T-cell (primary cell): ENCODE data around the gene C2orf66. TPM values are rescaled to one million over a fixed set of nuclear protein-coding genes. Genes with fewer than 3 reads are reported as not detected.

Experiments used
- ATAC-seq, 4 experiments: fragments of 200-7000 bp in 3 of 4; fragments of 150-1000 bp in 1 of 4; cut with Tn5 transposase; replicated peaks in 1 of 4; 1 replicate in 3 of 4; 2 replicates in 1 of 4; pipeline ENCODE4 v1.10.0; 2021; ENCODE audit warnings: moderate library complexity in 3 of 4, mild to moderate bottlenecking in 2 of 4, moderate number of reproducible peaks in 1 of 4
- CTCF ChIA-PET, 2 donors: fragments of 300-600 bp; sonication (Branson Sonifier 250); formaldehyde crosslinking; loops; one replicate each; lab custom pipeline; 2022; ENCODE audit warnings: antibody characterized with exemption in 2 of 2; lab: Charles Lee
- POLR2A ChIA-PET, 2 donors: fragments of 300-600 bp; sonication (Branson Sonifier 250); formaldehyde crosslinking; loops; one replicate each; lab custom pipeline; 2022; ENCODE audit warnings: antibody characterized with exemption in 2 of 2; lab: Charles Lee
- DNase-seq, 35 experiments: peaks; one replicate each; pipeline versions ENCODE4 v3.0.0 to v3.0.0-alpha.2; 2013 to 2023
- H3K27ac ChIP-seq: one replicate; pipeline ENCODE4 v1.5.1; 2013; ENCODE audit warnings: low read length
- H3K27me3 ChIP-seq, 2 experiments: replicated peaks in 1 of 2; 1 replicate in 1 of 2; 2 replicates in 1 of 2; pipeline versions ENCODE4 v1.6.1 to v1.7.0; 2013; ENCODE audit warnings: low read length in 1 of 2, mixed read lengths in 1 of 2; ENCODE audit not compliant: control insufficient read depth in 2 of 2, insufficient read depth in 2 of 2; ENCODE audit errors: extremely low read depth in 1 of 2
- H3K36me3 ChIP-seq, 2 donors: 1 replicate in 1 of 2; 2 replicates in 1 of 2; pipeline versions ENCODE4 v1.6.1 to v1.7.0; 2013; ENCODE audit warnings: low read length in 1 of 2; ENCODE audit not compliant: control insufficient read depth in 2 of 2, insufficient read depth in 1 of 2; ENCODE audit errors: extremely low read depth in 1 of 2
- H3K4me1 ChIP-seq, 2 experiments: 1 replicate in 1 of 2; 2 replicates in 1 of 2; pipeline versions ENCODE4 v1.6.1 to v1.7.0; 2013; ENCODE audit warnings: low read length in 2 of 2, mixed read lengths in 1 of 2; ENCODE audit not compliant: insufficient read depth in 2 of 2, control insufficient read depth in 1 of 2; ENCODE audit errors: extremely low read depth in 1 of 2
- H3K4me3 ChIP-seq, 2 donors: 1 replicate in 1 of 2; 2 replicates in 1 of 2; pipeline versions ENCODE4 v1.5.1 to v1.7.0; 2013; ENCODE audit warnings: mild to moderate bottlenecking in 2 of 2, low read length in 1 of 2, moderate library complexity in 1 of 2; ENCODE audit not compliant: control insufficient read depth in 1 of 2; ENCODE audit errors: extremely low read depth in 1 of 2
- H3K9me3 ChIP-seq: 2 replicates; pipeline ENCODE4 v1.7.0; 2013
- H3K27ac Mint-ChIP-seq, 2 donors: one replicate each; pipeline ENCODE4 v1.8.0; 2020 to 2021; ENCODE audit warnings: mild to moderate bottlenecking in 2 of 2, mixed read lengths in 2 of 2
- H3K27me3 Mint-ChIP-seq, 2 donors: one replicate each; pipeline ENCODE4 v1.8.0; 2021 to 2022; ENCODE audit warnings: mixed read lengths in 2 of 2
- H3K36me3 Mint-ChIP-seq: one replicate; pipeline ENCODE4 v1.8.0; 2021; ENCODE audit warnings: mixed read lengths
- H3K4me1 Mint-ChIP-seq, 3 donors: one replicate each; pipeline ENCODE4 v1.8.0; 2020 to 2022; ENCODE audit warnings: mixed read lengths in 3 of 3, mild to moderate bottlenecking in 1 of 3
- H3K4me3 Mint-ChIP-seq, 3 donors: one replicate each; pipeline ENCODE4 v1.8.0; 2020 to 2022; ENCODE audit warnings: mild to moderate bottlenecking in 3 of 3, mixed read lengths in 3 of 3, moderate library complexity in 3 of 3
- H3K9me3 Mint-ChIP-seq, 3 donors: one replicate each; pipeline ENCODE4 v1.8.0; 2020 to 2022; ENCODE audit warnings: mixed read lengths in 3 of 3
- WGBS: methylation state at CpG from one replicate; pipeline ENCODE4 v1.1.5; 2013; ENCODE audit warnings: missing lambda C conversion rate; ENCODE audit not compliant: insufficient coverage; 5-methylcytosine and 5-hydroxymethylcytosine counted together
- total RNA-seq, 35 experiments: library from RNA in 6 of 35; stranded (reverse) in 6 of 35; fragments of 120-200 nt in 1 of 35; gene quantifications; one replicate each; pipeline versions ENCODE4 v1.2.1 to v1.2.4 and lab custom pipeline; 2013 to 2026

The C2orf66 gene
- total RNA-seq, 5 donors from 2014 or later (not counting 1 experiment from before 2014, with no cell fraction given) = not detected

GRCh38 chr2:196823750-196824522 is 14.8 kb upstream of the C2orf66 start:
- DNase-seq = no peak
- no peak overlapping the region for H3K4me3 Mint-ChIP-seq
- POLR2A ChIA-PET = no interaction called here

GRCh38 chr2:196821195-196821594 is 12.0 kb upstream of the C2orf66 start:
- ChIA-PET POLR2A (no interaction called here), CTCF (interaction anchor here in 1 of 2 donors (0.6 kb wide), 1 partner anchor 1476 kb away, joined by 3 read pairs; no protein-coding TSS in a partner anchor)
- no peaks in the 10 kb centered on the region for H3K4me1 Mint-ChIP-seq

More at GRCh38 chr2:196823750-196824522, 14.8 kb upstream of the C2orf66 start:
- Mint-ChIP-seq H3K4me1 (peaks cover 0 to 2% (median 0%) of the 10 kb centered on the region in 3 donors), H3K9me3 (peaks cover 5 to 12% (median 8%) of the 10 kb centered on the region in 3 donors), H3K27ac (no peak overlapping the region), H3K36me3 (no peaks in the 10 kb centered on the region), H3K27me3 (peaks cover 9 to 20% of the 10 kb centered on the region in 2 donors)
- Histone ChIP-seq H3K36me3 (no peaks in the 10 kb centered on the region), H3K27ac (no peak overlapping the region), H3K27me3 (peaks cover 0 to 6% of the 10 kb centered on the region in 2 experiments), H3K4me1 (peaks cover 0 to 2% of the 10 kb centered on the region in 2 experiments), H3K4me3 (no peak overlapping the region), H3K9me3 (no peaks in the 10 kb centered on the region)
- ATAC-seq = no peak
- CTCF ChIA-PET = no interaction called here

GRCh38 chr2:196808083-196808665 is 981 bp downstream of the C2orf66 start:
- Histone ChIP-seq H3K27ac (no peak overlapping the region), H3K27me3 (peaks cover 0 to 8% of the 10 kb centered on the region in 2 experiments), H3K9me3 (no peaks in the 10 kb centered on the region), H3K4me1 (no peaks in the 10 kb centered on the region), H3K4me3 (no peak overlapping the region), H3K36me3 (no peaks in the 10 kb centered on the region)
- POLR2A ChIA-PET = no interaction called here
- CTCF ChIA-PET = no interaction called here
- no peak for DNase-seq
- WGBS = 33% methylated on average over 1 of the region's 2 CpGs
- Mint-ChIP-seq H3K36me3 (no peaks in the 10 kb centered on the region), H3K4me1 (no peaks in the 10 kb centered on the region), H3K27ac (no peak overlapping the region), H3K9me3 (no peaks in the 10 kb centered on the region), H3K4me3 (no peak overlapping the region), H3K27me3 (peaks cover 31 to 36% of the 10 kb centered on the region in 2 donors)
- ATAC-seq = no peak

More at GRCh38 chr2:196821195-196821594, 12.0 kb upstream of the C2orf66 start:
- Histone ChIP-seq H3K4me1 (no peaks in the 10 kb centered on the region), H3K27ac (no peak overlapping the region), H3K9me3 (no peaks in the 10 kb centered on the region), H3K27me3 (peaks cover 0 to 14% of the 10 kb centered on the region in 2 experiments), H3K36me3 (no peaks in the 10 kb centered on the region), H3K4me3 (no peak overlapping the region)
- WGBS = no CpG with 5 or more reads among the region's 1 CpG
- Mint-ChIP-seq H3K9me3 (peaks cover 12 to 16% (median 16%) of the 10 kb centered on the region in 3 donors), H3K27ac (no peak overlapping the region), H3K36me3 (peaks cover 5% of the 10 kb centered on the region), H3K27me3 (peaks cover 22 to 34% of the 10 kb centered on the region in 2 donors), H3K4me3 (no peak overlapping the region)
- ATAC-seq (no peak), DNase-seq (no peak)

- Mint-ChIP-seq H3K36me3 (no peaks in the 10 kb centered on the region), H3K9me3 (no peaks in the 10 kb centered on the region), H3K4me3 (no peak overlapping the region), H3K27ac (no peak overlapping the region), H3K27me3 (peaks cover 14 to 16% of the 10 kb centered on the region in 2 donors), H3K4me1 (peaks cover 7 to 10% (median 9%) of the 10 kb centered on the region in 3 donors)
- Histone ChIP-seq H3K9me3 (no peaks in the 10 kb centered on the region), H3K36me3 (no peaks in the 10 kb centered on the region), H3K4me3 (no peak overlapping the region), H3K4me1 (peaks cover 0 to 8% of the 10 kb centered on the region in 2 experiments), H3K27ac (no peak overlapping the region), H3K27me3 (peaks cover 0 to 14% of the 10 kb centered on the region in 2 experiments)
- DNase-seq (no peak), ATAC-seq (no peak)
- ChIA-PET CTCF (no interaction called here), POLR2A (no interaction called here)
- no CpG with 5 or more reads among the region's 1 CpG for WGBS
These were observed 4.8 kb downstream of the C2orf66 start for GRCh38 chr2:196804381-196804780.

DNA sequence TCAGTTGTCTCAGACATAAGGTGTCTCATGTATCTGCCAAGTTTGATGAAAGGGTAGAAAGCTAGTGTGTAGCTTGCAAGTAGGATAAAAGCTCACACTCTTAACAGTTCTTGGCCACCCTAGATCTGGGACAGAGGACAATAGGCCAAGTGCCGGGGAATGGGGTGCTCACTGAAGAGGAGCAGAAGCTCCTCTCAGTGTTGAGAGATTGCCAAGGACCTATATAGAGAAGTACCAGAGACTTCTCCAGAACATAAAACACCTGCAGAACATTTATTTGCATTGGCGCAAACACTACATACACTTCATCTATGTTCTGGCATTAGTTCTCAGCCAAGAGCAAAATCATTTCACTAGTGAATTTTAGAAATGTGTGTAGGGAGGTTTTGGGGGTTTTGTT is 6.8 kb downstream of the C2orf66 start:
- Mint-ChIP-seq H3K9me3 (no peaks in the 10 kb centered on the region), H3K27me3 (peaks cover 10 to 11% of the 10 kb centered on the region in 2 donors), H3K27ac (no peak overlapping the region), H3K4me3 (no peak overlapping the region), H3K36me3 (peaks cover under 1% of the 10 kb centered on the region), H3K4me1 (peaks cover 15 to 20% (median 19%) of the 10 kb centered on the region in 3 donors)
- DNase-seq (no peak), ATAC-seq (no peak)
- Histone ChIP-seq H3K4me3 (no peak overlapping the region), H3K4me1 (peaks cover 3 to 16% of the 10 kb centered on the region in 2 experiments), H3K36me3 (peaks cover 0 to 1% of the 10 kb centered on the region in 2 donors), H3K9me3 (no peaks in the 10 kb centered on the region), H3K27me3 (peaks cover 0 to 11% of the 10 kb centered on the region in 2 experiments), H3K27ac (no peak overlapping the region)
- POLR2A ChIA-PET = interaction anchor here in 1 of 2 donors (0.6 kb wide), 1 partner anchor 150 kb away, joined by 6 read pairs; no protein-coding TSS in a partner anchor
- WGBS = 100% methylated on average over 1 of the region's 2 CpGs
- CTCF ChIA-PET = no interaction called here

DNA sequence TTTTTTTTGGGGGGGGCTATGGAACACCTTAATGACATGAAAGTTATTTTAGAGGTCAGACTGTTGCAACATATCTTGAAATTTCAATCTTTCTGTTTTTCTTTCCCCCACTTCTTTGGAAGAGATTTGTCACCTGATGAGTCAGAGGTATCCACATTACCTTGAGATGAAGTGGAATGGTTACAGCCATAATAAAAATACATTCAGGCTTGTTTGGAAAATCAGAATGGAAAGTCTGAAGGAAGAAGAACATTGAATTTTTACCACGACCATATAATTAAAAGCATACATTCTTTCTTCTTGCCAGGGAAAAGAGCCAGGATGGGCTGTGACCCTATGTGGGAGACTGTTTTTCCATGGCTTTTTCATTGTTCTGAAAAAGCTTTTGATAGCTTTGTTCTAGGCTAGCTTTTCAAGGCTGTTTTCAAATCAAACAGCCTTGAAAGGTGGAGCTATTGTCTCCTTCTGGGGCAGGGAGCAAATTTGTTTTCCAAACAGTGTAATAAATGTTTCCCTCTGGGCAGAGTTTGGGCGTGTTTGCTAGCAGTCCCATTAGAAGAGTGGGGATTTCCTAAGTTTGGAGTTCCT is 7.4 kb downstream of the C2orf66 start:
- Mint-ChIP-seq H3K4me3 (no peak overlapping the region), H3K27me3 (peaks cover 10 to 11% of the 10 kb centered on the region in 2 donors), H3K9me3 (no peaks in the 10 kb centered on the region), H3K27ac (no peak overlapping the region), H3K4me1 (peaks cover 21 to 26% (median 26%) of the 10 kb centered on the region in 3 donors), H3K36me3 (peaks cover 7% of the 10 kb centered on the region)
- CTCF ChIA-PET = no interaction called here
- Histone ChIP-seq H3K27ac (no peak overlapping the region), H3K36me3 (peaks cover 0 to 8% of the 10 kb centered on the region in 2 donors), H3K27me3 (peaks cover 0 to 11% of the 10 kb centered on the region in 2 experiments), H3K9me3 (no peaks in the 10 kb centered on the region), H3K4me1 (peaks cover 5 to 16% of the 10 kb centered on the region in 2 experiments), H3K4me3 (no peak overlapping the region)
- DNase-seq (no peak), ATAC-seq (no peak)
- WGBS = no CpG with 5 or more reads among the region's 2 CpGs
- POLR2A ChIA-PET = interaction anchor here in 1 of 2 donors (0.6 to 0.7 kb wide), 2 partner anchors 22 to 158 kb away, joined by 3 read pairs; no protein-coding TSS in a partner anchor
